Measurements from ENCODE around the gene DEGS1. TPM values are rescaled to one million over a fixed set of nuclear protein-coding genes. Genes with fewer than 3 reads are reported as not detected.

The DEGS1 gene
- 119 TPM for total RNA-seq
- long read RNA-seq, transcript DEGS1-201 (3 exons, 2,101 nt): major isoform, 191 of 232 reads
- long read RNA-seq, partial matches to known transcripts: 18 of 232 reads
- long read RNA-seq, other reads (novel, unspliced or antisense): 20 of 232 reads

GRCh38 chr1:224182866-224183590 is at the start of gene DEGS1:
Gene DEGS1, plus strand, starts transcription at chr1:224183240. Its CDS starts 97 bp downstream, at chr1:224183337.
- peak; percentile 94 for DNase-seq (ENCODE audit: low spot score)

- no peak for DNase-seq (ENCODE audit: low spot score)
These were observed 49.2 kb upstream of the DEGS1 start for GRCh38 chr1:224133741-224134299.

- DNase-seq (ENCODE audit: low spot score): no peak
These were observed 45.5 kb upstream of the DEGS1 start for GRCh38 chr1:224137518-224137917.

- DNase-seq (ENCODE audit: low spot score): no peak
These were observed 44.8 kb upstream of the DEGS1 start for GRCh38 chr1:224138198-224138597.

- no peak for DNase-seq (ENCODE audit: low spot score)
These were observed 41.3 kb upstream of the DEGS1 start for GRCh38 chr1:224141693-224142092.

- no peak for DNase-seq (ENCODE audit: low spot score)
These were observed 33.3 kb upstream of the DEGS1 start for GRCh38 chr1:224149709-224150108.

- no peak for DNase-seq (ENCODE audit: low spot score)
These were observed 31.9 kb upstream of the DEGS1 start for GRCh38 chr1:224151117-224151516.

GRCh38 chr1:224157316-224157715 is 25.7 kb upstream of the DEGS1 start:
- DNase-seq (ENCODE audit: low spot score): no peak

- no peak for DNase-seq (ENCODE audit: low spot score)
These were observed 23.5 kb upstream of the DEGS1 start for GRCh38 chr1:224159541-224159940.

GRCh38 chr1:224160171-224160682 is 22.8 kb upstream of the DEGS1 start:
- no peak for DNase-seq (ENCODE audit: low spot score)

GRCh38 chr1:224162768-224163167 is 20.3 kb upstream of the DEGS1 start:
- no peak for DNase-seq (ENCODE audit: low spot score)

- no peak for DNase-seq (ENCODE audit: low spot score)
These were observed 19.7 kb upstream of the DEGS1 start for GRCh38 chr1:224163311-224163710.

- DNase-seq (ENCODE audit: low spot score): no peak
These were observed 14.1 kb upstream of the DEGS1 start for GRCh38 chr1:224168859-224169380.

GRCh38 chr1:224169718-224170270 is 13.2 kb upstream of the DEGS1 start:
- no peak for DNase-seq (ENCODE audit: low spot score)

- DNase-seq (ENCODE audit: low spot score): peak; percentile 37
These were observed 12.7 kb upstream of the DEGS1 start for GRCh38 chr1:224170343-224170742.

- DNase-seq (ENCODE audit: low spot score): no peak
These were observed 12.1 kb upstream of the DEGS1 start for GRCh38 chr1:224170748-224171478.

- DNase-seq (ENCODE audit: low spot score): no peak
These were observed 10.8 kb upstream of the DEGS1 start for GRCh38 chr1:224172229-224172628.

- DNase-seq (ENCODE audit: low spot score): no peak
These were observed 9.5 kb upstream of the DEGS1 start for GRCh38 chr1:224173523-224173922.

- no peak for DNase-seq (ENCODE audit: low spot score)
These were observed 7.4 kb upstream of the DEGS1 start for GRCh38 chr1:224175617-224176016.

GRCh38 chr1:224177356-224177999 is 5.6 kb upstream of the DEGS1 start:
- DNase-seq (ENCODE audit: low spot score): peak; percentile 65

- no peak for DNase-seq (ENCODE audit: low spot score)
These were observed 4.1 kb upstream of the DEGS1 start for GRCh38 chr1:224178894-224179293.

Data from mesenteric fat pad (tissue), 1 donor.